ENCODE measurements around the gene VSTM2L.

The VSTM2L gene

DNA sequence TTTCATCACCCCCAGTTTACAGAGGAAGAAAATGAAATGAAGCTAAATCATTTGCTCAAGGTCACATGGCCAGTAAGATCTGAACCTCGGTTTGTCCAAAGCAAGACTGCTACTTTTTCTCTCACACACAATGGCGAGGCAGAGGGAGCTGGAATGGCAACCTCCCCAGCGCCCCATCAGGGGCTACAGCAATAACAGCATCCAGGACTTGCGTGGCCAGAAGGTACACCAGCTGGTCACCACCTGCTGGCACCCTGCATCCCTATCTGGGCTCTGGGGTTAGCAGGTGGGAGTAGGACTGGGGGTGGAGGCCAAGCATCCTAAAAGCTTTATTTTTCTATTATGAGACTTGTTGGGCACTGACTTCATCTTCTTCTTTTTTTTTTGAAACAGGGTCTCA, 89.0 kb downstream of the VSTM2L start:
- no peaks in the 10 kb centered on the region for H3K9me3 ChIP-seq (ENCODE audit: low read length)
- H4K20me1 ChIP-seq (ENCODE audit: insufficient read depth, low read length) = no peaks in the 10 kb centered on the region
- H3K9ac ChIP-seq (ENCODE audit: low read length) = no peak overlapping the region
- no peaks in the 10 kb centered on the region for H3K79me2 ChIP-seq (ENCODE audit: insufficient read depth, low read length)
- no peak for TF ChIP-seq EZH2 (IDR thresholded peaks at IDR 0.05; ENCODE audit: borderline replicate concordance, low read length)
- TF ChIP-seq, protein P1, sequence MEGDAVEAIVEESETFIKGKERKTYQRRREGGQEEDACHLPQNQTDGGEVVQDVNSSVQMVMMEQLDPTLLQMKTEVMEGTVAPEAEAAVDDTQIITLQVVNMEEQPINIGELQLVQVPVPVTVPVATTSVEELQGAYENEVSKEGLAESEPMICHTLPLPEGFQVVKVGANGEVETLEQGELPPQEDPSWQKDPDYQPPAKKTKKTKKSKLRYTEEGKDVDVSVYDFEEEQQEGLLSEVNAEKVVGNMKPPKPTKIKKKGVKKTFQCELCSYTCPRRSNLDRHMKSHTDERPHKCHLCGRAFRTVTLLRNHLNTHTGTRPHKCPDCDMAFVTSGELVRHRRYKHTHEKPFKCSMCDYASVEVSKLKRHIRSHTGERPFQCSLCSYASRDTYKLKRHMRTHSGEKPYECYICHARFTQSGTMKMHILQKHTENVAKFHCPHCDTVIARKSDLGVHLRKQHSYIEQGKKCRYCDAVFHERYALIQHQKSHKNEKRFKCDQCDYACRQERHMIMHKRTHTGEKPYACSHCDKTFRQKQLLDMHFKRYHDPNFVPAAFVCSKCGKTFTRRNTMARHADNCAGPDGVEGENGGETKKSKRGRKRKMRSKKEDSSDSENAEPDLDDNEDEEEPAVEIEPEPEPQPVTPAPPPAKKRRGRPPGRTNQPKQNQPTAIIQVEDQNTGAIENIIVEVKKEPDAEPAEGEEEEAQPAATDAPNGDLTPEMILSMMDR (IDR thresholded peaks at IDR 0.05; ENCODE audit: low read length) = no peak
- no peaks in the 10 kb centered on the region for H3F3A ChIP-seq (ENCODE audit: insufficient read depth, low read length)
- no peak overlapping the region for H3K27ac ChIP-seq (ENCODE audit: low read depth, low read length, poor library complexity, severe bottlenecking)
- H3K9me2 ChIP-seq (ENCODE audit: low read depth, low read length) = no peaks in the 10 kb centered on the region
- peaks cover 62% of the 10 kb centered on the region for H3K36me3 ChIP-seq (ENCODE audit: insufficient read depth, low read length)
- no peak overlapping the region for H3K4me3 ChIP-seq (ENCODE audit: low read depth, low read length, poor library complexity, severe bottlenecking)
- H3K27me3 ChIP-seq (ENCODE audit: insufficient read depth, low read length) = no peaks in the 10 kb centered on the region
- H3K4me2 ChIP-seq (ENCODE audit: low read length) = no peak overlapping the region
- H2AFZ ChIP-seq (ENCODE audit: low read length) = no peak overlapping the region
- H3K4me1 ChIP-seq (ENCODE audit: insufficient read depth, low read length, severe bottlenecking) = peaks cover 27% of the 10 kb centered on the region

DNA sequence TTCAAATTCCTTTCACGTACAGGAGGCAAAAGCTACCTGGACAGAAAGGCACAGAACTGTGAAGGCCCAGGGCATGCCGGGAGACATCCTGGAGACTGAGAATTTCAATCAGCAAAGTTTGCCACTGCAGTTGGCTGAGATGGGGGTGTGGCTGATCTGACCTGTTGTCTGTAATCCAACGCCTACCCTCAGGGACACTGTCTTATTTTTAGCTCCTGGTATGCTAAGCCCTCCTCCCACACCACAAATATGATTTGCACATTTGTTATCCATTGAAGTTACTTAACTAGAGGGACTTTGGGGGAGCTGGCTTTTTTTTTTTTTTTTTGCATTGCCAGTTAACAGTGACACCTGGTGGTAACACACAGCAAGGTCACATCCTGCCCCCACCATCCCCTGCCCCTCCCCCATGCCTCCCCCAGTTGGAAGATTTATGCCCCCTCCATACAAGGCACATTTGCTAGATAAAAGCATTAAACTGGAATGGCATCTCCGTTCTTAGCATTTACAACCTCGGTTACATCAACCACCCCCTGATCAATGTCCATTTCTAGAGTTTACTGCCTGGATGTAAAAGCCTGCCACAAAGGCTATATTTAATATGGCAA, 90.0 kb downstream of the VSTM2L start:
- Histone ChIP-seq H4K20me1 (ENCODE audit: insufficient read depth, low read length) (no peaks in the 10 kb centered on the region), H3K9me3 (ENCODE audit: low read length) (no peaks in the 10 kb centered on the region), H3K4me1 (ENCODE audit: insufficient read depth, low read length, severe bottlenecking) (peaks cover 27% of the 10 kb centered on the region), H3K9ac (ENCODE audit: low read length) (no peak overlapping the region), H3F3A (ENCODE audit: insufficient read depth, low read length) (no peaks in the 10 kb centered on the region), H3K36me3 (ENCODE audit: insufficient read depth, low read length) (peaks cover 64% of the 10 kb centered on the region), H3K27ac (ENCODE audit: low read depth, low read length, poor library complexity, severe bottlenecking) (no peak overlapping the region), H3K27me3 (ENCODE audit: insufficient read depth, low read length) (no peaks in the 10 kb centered on the region), H3K4me2 (ENCODE audit: low read length) (no peak overlapping the region), H3K9me2 (ENCODE audit: low read depth, low read length) (no peaks in the 10 kb centered on the region), H3K79me2 (ENCODE audit: insufficient read depth, low read length) (no peaks in the 10 kb centered on the region), H2AFZ (ENCODE audit: low read length) (no peak overlapping the region), H3K4me3 (ENCODE audit: low read depth, low read length, poor library complexity, severe bottlenecking) (no peak overlapping the region)
- no peak for TF ChIP-seq EZH2 (IDR thresholded peaks at IDR 0.05; ENCODE audit: borderline replicate concordance, low read length)
- TF ChIP-seq, protein P1 (IDR thresholded peaks at IDR 0.05; ENCODE audit: low read length) = peak; percentile 68

DNA sequence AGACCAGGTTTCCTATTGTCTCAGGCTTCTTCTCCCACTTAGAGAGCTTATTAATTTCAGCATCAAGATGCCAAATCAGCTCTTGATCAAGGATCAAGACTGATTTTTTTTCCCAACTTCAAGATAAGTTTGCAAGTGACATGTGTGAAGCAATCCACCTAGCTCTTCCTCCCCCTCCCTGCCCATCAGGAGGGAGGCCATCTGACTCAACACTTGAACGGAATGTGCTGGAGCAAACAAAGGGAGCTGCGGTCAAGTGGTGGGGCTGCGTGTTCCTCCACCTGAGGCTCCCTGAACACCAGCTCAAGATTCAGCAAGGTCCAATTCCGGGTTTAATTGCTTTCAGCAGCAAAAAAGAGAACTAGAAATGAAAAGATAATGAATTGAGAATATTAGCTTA, 91.6 kb downstream of the VSTM2L start:
- peaks cover 24% of the 10 kb centered on the region for H3K4me1 ChIP-seq (ENCODE audit: insufficient read depth, low read length, severe bottlenecking)
- H2AFZ ChIP-seq (ENCODE audit: low read length) = no peak overlapping the region
- no peak overlapping the region for H3K4me2 ChIP-seq (ENCODE audit: low read length)
- H3K27me3 ChIP-seq (ENCODE audit: insufficient read depth, low read length) = no peaks in the 10 kb centered on the region
- H3K36me3 ChIP-seq (ENCODE audit: insufficient read depth, low read length) = peaks cover 63% of the 10 kb centered on the region
- H3K27ac ChIP-seq (ENCODE audit: low read depth, low read length, poor library complexity, severe bottlenecking) = no peak overlapping the region
- H3K9me3 ChIP-seq (ENCODE audit: low read length) = no peaks in the 10 kb centered on the region
- no peaks in the 10 kb centered on the region for H3K9me2 ChIP-seq (ENCODE audit: low read depth, low read length)
- H4K20me1 ChIP-seq (ENCODE audit: insufficient read depth, low read length) = no peaks in the 10 kb centered on the region
- no peaks in the 10 kb centered on the region for H3K79me2 ChIP-seq (ENCODE audit: insufficient read depth, low read length)
- H3K4me3 ChIP-seq (ENCODE audit: low read depth, low read length, poor library complexity, severe bottlenecking) = no peak overlapping the region
- no peaks in the 10 kb centered on the region for H3F3A ChIP-seq (ENCODE audit: insufficient read depth, low read length)
- no peak overlapping the region for H3K9ac ChIP-seq (ENCODE audit: low read length)
- TF ChIP-seq, protein P1 (IDR thresholded peaks at IDR 0.05; ENCODE audit: low read length) = no peak

Data from OCI-LY1 (cell line).